CD4-positive, alpha-beta T cell treated with Interleukin-4 for 4 hours (primary cell): ENCODE measurements around the gene EZH2.
A peak's percentile ranks its signal among the peaks of the same experiment; 100 is the strongest.

ENCODE experiments used
- DNase-seq: peaks from one replicate; pipeline ENCODE4 v3.0.0-alpha.2; 2020

EZH2 gene

GRCh38 chr7:148852272-148852671, 31.8 kb downstream of the EZH2 start:
- no peak for DNase-seq

- no peak for DNase-seq
Observed at GRCh38 chr7:148850564-148850963, 33.5 kb downstream of the EZH2 start.

- DNase-seq: no peak
Observed at GRCh38 chr7:148849393-148850098, 34.5 kb downstream of the EZH2 start.

GRCh38 chr7:148847815-148848734, 36.0 kb downstream of the EZH2 start:
- no peak for DNase-seq

GRCh38 chr7:148838905-148839304, 45.2 kb downstream of the EZH2 start:
- DNase-seq: peak; percentile 44

GRCh38 chr7:148835854-148836253, 48.2 kb downstream of the EZH2 start:
- no peak for DNase-seq

GRCh38 chr7:148834605-148835004, 49.5 kb downstream of the EZH2 start:
- DNase-seq: no peak

GRCh38 chr7:148831782-148832181, 52.3 kb downstream of the EZH2 start:
- no peak for DNase-seq

- DNase-seq: no peak
Observed at GRCh38 chr7:148830897-148831692, 53.0 kb downstream of the EZH2 start.

GRCh38 chr7:148828965-148829364, 55.1 kb downstream of the EZH2 start:
- DNase-seq: no peak

GRCh38 chr7:148825338-148825737, 58.8 kb downstream of the EZH2 start:
- DNase-seq: no peak

GRCh38 chr7:148824864-148825263, 59.2 kb downstream of the EZH2 start:
- DNase-seq: no peak

- no peak for DNase-seq
Observed at GRCh38 chr7:148821422-148821821, 62.7 kb downstream of the EZH2 start.

- no peak for DNase-seq
Observed at GRCh38 chr7:148819697-148820360, 64.3 kb downstream of the EZH2 start.

GRCh38 chr7:148815612-148816011, 68.5 kb downstream of the EZH2 start:
- no peak for DNase-seq

- DNase-seq: no peak
Observed at GRCh38 chr7:148814922-148815559, 69.0 kb downstream of the EZH2 start.

GRCh38 chr7:148813890-148814289, 70.2 kb downstream of the EZH2 start:
- no peak for DNase-seq

GRCh38 chr7:148811892-148812291, 72.2 kb downstream of the EZH2 start:
- DNase-seq: no peak

- DNase-seq: no peak
Observed at GRCh38 chr7:148809856-148810255, 74.2 kb downstream of the EZH2 start.

GRCh38 chr7:148807436-148807835, 76.7 kb downstream of the EZH2 start:
- no peak for DNase-seq

- DNase-seq: no peak
Observed at GRCh38 chr7:148806187-148806586, 77.9 kb downstream of the EZH2 start.
